HL-60 (cell line): ENCODE data around the gene CLIC6.

Experiments
- DNase-seq, 2 experiments: peaks; one replicate each; pipeline ENCODE4 v3.0.0-alpha.2; 2010 to 2020; ENCODE audit warnings: low read depth in 1 of 2, low spot score in 1 of 2
- H3K27ac ChIP-seq: fragments of 250-450 bp; sonication (Bioruptor Pico); replicated peaks from 2 replicates; pipeline ENCODE4 v1.5.1; 2020; ENCODE audit warnings: mild to moderate bottlenecking, moderate library complexity
- H3K27me3 ChIP-seq: fragments of 250-450 bp; sonication (Bioruptor Pico); 2 replicates; pipeline ENCODE4 v1.5.1; 2021; ENCODE audit warnings: mild to moderate bottlenecking, moderate library complexity; ENCODE audit not compliant: insufficient read depth, poor library complexity, severe bottlenecking
- H3K4me3 ChIP-seq: replicated peaks from 2 replicates; pipeline ENCODE4 v1.5.1; 2011; ENCODE audit warnings: mild to moderate bottlenecking, control low read depth, low read length; ENCODE audit not compliant: insufficient read depth
- GABPA ChIP-seq: IDR thresholded peaks from 2 replicates; pipeline ENCODE4 v1.6.1; 2012; ENCODE audit warnings: low read depth
- POLR2AphosphoS5 ChIP-seq: IDR thresholded peaks from 2 replicates; pipeline ENCODE4 v1.6.1; 2012; ENCODE audit warnings: low read depth
- REST ChIP-seq: IDR thresholded peaks from 2 replicates; pipeline ENCODE4 v1.6.1; 2012; ENCODE audit warnings: low read depth; ENCODE audit not compliant: insufficient replicate concordance
- SPI1 ChIP-seq: IDR thresholded peaks from 2 replicates; pipeline ENCODE4 v1.6.1; 2012; ENCODE audit warnings: low read depth, mild to moderate bottlenecking, borderline replicate concordance
- TF ChIP-seq, protein P1 (sequence below): IDR thresholded peaks from one replicate; pipeline ENCODE4 v1.5.1; 2011; ENCODE audit warnings: low read length, control low read depth, inconsistent platforms; ENCODE audit not compliant: insufficient read depth

The CLIC6 gene

GRCh38 chr21:34688715-34689114 is 19.9 kb downstream of the CLIC6 start:
- Histone ChIP-seq H3K4me3 (no peak overlapping the region), H3K27me3 (peaks cover 7% of the 10 kb centered on the region), H3K27ac (no peak overlapping the region)
- DNase-seq, result no peak
- TF ChIP-seq SPI1 (no peak), REST (no peak), GABPA (no peak), POLR2AphosphoS5 (no peak)
- TF ChIP-seq, protein P1, sequence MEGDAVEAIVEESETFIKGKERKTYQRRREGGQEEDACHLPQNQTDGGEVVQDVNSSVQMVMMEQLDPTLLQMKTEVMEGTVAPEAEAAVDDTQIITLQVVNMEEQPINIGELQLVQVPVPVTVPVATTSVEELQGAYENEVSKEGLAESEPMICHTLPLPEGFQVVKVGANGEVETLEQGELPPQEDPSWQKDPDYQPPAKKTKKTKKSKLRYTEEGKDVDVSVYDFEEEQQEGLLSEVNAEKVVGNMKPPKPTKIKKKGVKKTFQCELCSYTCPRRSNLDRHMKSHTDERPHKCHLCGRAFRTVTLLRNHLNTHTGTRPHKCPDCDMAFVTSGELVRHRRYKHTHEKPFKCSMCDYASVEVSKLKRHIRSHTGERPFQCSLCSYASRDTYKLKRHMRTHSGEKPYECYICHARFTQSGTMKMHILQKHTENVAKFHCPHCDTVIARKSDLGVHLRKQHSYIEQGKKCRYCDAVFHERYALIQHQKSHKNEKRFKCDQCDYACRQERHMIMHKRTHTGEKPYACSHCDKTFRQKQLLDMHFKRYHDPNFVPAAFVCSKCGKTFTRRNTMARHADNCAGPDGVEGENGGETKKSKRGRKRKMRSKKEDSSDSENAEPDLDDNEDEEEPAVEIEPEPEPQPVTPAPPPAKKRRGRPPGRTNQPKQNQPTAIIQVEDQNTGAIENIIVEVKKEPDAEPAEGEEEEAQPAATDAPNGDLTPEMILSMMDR, result no peak

DNA sequence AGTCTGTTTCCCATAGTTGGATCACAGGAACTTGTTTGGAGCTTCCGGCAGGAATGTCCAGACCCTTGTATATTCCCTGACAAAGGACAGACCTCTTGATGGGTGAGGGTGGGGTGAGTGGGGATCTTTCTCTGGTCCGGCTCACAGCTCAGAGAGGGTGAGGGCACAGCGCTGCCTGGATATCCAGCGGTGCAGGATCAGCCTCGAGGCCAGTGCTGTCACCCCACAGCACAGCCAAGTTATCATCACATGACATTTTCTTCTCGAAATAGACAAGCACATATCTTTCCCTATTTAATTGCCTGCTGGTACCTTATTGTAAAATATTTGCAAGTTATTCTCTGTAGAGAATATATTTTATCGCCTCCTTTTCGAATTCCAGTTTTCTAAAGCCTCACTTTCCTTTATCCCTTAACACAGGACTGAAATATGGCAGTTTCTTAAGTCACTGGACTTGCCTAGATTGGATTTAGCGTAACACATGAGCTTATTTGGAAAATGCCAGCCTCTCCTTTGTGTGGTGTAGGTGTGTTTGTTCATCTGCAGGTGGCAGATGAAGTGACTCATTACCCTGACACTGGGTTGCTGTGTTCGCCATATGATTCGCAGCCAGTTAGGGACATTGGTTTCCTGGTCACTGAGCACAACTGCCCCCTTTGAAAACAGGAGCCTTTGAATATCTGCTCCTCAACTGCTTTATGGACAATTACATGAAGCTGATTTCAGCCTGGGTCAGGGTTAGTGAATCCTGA is 21.4 kb downstream of the CLIC6 start:
- no peak overlapping the region for H3K27ac ChIP-seq
- H3K27me3 ChIP-seq, result peaks cover 7% of the 10 kb centered on the region
- DNase-seq, result no peak
- TF ChIP-seq REST (no peak), POLR2AphosphoS5 (no peak), GABPA (no peak), SPI1 (no peak)
- TF ChIP-seq, protein P1, result no peak
- H3K4me3 ChIP-seq, result no peak overlapping the region

GRCh38 chr21:34690793-34691175 is 22.0 kb downstream of the CLIC6 start:
- H3K4me3 ChIP-seq, result no peak overlapping the region
- peaks cover 7% of the 10 kb centered on the region for H3K27me3 ChIP-seq
- DNase-seq, result no peak
- TF ChIP-seq POLR2AphosphoS5, result no peak
- TF ChIP-seq REST, result no peak
- no peak for TF ChIP-seq SPI1
- no peak for TF ChIP-seq GABPA
- TF ChIP-seq, protein P1, result no peak
- no peak overlapping the region for H3K27ac ChIP-seq
